Stimulated activated CD4-positive, alpha-beta T cell treated with anti-CD3 and anti-CD28 coated beads, Interleukin-2, amount 100 ng/mL, for 24 hours (primary cell): ENCODE measurements around the gene TRIM9.
"Not testable (repeated sequence)": the region's sequence is repeated elsewhere in the genome, so short reads cannot be mapped to it uniquely, and the experiment has no call there.

Source experiments
- DNase-seq, 2 donors: peaks; one replicate each; pipeline ENCODE4 v3.0.0-alpha.2; 2020

The TRIM9 gene

GRCh38 chr14:51002406-51002999 is 92.4 kb downstream of the TRIM9 start:
- no peak for DNase-seq

- DNase-seq: no peak
Measured at GRCh38 chr14:51000566-51000965, 94.3 kb downstream of the TRIM9 start.

DNA sequence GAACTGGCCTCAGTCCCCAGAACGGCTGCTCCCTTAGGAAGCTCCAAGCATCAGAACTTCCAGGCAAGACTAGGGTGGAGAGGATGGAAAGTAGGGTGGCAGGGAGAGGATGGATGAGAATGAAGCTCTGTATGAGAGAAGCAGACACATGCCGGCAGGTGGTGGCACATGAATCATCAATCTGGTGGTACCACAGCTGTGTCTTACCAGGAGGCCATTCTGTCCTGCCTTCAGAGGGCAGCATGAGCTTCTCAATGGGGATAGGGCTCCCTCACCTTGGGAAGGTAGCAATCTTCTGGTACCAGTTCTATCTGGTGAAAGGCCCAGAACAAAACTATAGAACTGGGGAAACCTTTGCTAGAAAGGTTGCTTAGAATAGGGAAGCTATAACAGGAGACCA is 95.2 kb downstream of the TRIM9 start:
- no peak for DNase-seq

DNA sequence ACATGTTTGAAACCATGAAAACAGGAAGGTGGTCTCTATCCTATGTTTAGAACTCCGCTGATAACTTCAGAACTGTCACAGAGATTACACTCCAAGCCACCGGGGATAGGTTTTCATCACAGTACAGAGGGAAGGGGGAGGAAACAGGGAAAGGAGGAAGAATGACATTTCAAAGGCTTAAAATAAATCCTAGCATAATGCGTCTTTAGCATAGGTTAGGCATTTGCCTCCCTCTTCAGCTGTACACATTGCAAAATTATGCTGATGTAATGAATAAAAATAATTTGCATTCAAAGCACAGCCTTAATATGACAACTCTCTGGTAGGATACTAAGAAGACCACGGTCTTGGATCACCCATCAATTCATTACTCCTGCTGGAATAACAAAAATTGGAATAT is 96.3 kb downstream of the TRIM9 start:
- no peak for DNase-seq

- DNase-seq: no peak
Measured at GRCh38 chr14:50997712-50998111, 97.2 kb downstream of the TRIM9 start.

DNA sequence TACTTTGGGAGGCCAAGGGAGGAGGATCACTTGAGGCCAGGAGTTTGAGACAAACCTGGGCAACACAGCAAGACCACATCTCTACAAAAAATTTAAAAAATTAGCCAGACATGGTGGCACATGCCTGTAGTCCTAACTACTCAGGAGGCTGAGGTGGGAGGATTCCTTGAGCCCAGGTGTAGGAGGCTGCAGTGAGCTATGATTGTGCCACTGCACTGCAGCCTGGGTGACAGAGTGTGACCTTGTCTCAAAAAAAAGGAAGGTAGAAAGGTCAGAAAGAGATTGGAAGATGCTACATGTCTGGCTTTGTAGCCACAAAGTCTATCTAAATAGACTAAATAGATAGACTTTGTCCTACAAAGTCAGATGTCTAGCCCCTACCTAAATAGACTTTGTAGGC is 100.7 kb downstream of the TRIM9 start:
- not testable (repeated sequence) for DNase-seq

DNA sequence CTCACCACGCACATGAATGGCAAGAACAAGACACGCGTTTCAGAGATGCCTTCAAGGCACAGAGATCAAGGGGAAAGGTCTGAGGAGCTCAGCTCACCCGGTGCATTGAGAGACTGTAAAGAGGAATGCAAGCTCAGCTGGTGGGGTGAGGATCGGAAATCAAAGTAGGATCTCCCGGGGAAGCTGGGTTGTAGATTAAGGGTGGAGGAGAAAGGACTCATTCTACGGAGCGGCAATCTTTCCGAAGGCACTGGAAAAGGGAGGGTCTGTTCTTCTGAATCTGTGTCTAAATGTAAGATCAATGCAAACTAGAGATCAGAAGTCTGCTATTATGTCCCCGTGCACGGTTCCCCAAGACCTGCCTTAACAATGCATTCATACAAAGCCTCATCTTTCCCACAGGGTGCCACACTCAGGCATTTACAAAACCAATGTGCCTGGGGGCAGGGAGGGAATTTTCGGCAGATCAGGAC is 109.0 kb downstream of the TRIM9 start:
- DNase-seq: no peak

DNA sequence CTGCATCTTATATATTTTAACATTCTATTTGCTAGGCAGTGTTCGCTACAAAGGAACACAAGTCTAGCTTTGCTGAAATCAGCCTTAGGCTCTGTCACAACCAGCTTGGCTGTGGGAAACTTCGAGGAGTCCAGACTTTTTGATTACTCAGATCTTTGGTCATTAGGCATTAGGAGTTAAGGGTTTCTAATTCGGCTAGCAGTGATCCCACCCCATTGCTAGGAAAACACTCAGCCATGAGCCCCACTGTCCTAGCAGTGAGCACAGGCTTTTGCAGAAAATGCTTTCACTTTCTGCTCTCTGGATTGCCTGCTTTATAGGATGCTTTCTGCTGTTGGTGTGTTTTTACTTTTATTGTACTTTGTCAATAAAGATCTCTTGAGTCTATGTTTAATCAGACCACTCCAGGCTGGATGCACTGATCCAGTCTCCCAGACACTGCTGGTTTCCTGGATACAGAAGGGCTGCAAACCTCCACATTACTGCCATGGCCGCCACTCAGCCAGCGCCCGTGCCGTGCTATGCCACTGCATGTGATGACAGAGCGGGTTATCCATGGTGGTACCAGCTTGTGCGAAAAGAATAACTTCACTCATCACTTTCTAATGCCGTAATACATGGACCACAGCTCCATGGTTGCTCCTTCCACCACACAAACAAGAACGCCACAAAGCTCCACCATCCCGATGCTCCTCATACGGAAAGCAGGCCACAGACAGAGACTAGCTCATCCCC is 109.6 kb downstream of the TRIM9 start:
- DNase-seq: no peak

DNA sequence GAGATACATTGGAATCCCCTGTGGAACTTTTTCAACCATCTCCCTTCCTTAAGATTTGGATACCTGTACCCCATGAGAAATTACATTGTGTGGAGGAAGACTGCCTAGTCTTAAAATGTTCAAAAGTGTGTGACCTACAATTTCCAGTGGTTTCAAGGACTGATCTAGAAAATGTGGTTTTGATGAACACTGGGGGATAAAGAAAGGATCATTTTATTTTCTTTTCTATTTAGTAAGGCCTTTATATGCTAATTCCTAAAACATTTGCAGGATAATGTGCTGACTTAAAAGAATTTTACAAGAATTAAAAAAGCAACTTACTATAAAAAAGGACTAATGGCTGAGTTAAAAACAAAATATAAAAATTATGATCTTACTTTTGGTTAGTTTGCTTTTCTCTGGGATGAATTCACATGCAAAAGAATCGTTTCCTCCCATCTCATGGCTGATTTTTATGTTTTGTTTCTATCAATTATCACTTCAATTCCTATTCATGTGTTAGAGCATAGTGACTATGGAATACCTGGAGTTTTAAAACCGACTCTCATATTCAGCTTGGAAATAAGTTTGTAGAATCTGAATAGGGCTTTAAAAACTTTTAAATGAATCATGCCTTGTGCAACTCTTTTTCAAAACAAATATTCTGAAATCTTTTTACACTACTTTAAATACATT is 110.7 kb downstream of the TRIM9 start:
- DNase-seq: no peak

- no peak for DNase-seq
Measured at GRCh38 chr14:50979941-50980850, 114.7 kb downstream of the TRIM9 start.

GRCh38 chr14:50978888-50979287 is 116.0 kb downstream of the TRIM9 start:
- DNase-seq: no peak

DNA sequence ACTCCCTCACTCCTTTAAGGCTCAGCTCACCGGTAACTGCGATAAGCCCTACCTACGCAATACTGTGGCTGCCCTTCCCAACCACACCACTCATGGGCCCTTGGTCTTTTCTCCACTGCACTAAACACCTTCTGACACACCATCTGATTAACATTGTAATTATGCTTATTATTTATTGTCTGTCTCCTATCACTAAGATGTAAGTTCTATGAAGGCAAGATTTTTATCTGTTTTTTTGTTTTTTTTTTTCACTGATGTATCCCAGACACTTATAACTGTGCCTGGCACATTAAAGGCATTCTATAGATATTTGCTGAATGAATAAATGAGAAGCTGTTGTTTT is 116.4 kb downstream of the TRIM9 start:
- DNase-seq: no peak

DNA sequence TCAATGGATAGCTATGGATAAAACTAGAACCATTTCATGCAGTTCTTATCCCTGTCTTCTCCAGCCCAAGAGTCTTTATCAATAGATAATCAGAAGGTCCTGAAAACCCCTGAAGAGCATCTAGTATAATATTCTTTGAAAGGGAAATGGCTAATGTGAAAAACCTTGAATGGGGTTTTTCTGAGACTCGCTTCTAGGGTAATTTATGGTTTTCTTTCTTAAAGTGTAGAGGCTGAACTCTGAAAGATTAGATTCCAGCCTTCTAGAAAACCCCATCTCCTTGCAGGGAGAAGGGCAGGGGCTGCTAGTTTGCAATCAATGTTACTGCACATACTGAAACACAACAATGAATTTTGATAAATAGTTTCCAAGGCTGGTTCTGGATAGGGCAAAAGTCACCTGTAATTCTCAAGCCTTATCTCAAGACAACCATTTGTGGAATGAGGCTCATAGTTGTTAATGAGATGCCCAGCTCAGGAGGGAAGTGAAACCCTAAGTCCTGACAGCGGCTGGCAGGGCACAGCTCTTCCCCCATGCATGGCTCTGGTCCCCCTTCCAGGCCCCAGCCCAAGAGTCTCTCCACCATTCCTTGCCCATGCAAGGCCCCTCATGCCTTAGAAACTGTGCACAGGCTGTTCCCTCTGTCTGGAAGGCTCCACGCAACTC is 116.9 kb downstream of the TRIM9 start:
- no peak for DNase-seq

DNA sequence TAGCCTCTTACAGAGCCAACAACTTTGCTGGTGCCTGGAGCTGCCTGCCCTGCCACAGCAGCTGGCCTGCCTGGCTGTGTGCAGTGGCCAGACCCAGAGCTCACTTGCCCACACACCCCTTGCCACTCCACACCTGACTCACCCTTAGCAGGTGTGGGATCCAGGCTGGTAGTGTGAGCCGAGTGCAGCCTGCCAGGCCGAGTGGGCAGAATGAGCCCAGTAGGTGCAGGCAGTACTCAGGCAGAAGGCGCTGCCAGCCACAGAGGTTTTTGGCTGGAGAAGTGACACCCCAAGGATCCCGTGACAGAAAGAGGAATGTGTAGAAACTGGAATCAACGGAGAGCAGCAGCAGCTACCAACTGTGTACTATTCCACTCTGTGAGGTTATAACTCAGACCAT is 120.8 kb downstream of the TRIM9 start:
- DNase-seq: no peak

DNA sequence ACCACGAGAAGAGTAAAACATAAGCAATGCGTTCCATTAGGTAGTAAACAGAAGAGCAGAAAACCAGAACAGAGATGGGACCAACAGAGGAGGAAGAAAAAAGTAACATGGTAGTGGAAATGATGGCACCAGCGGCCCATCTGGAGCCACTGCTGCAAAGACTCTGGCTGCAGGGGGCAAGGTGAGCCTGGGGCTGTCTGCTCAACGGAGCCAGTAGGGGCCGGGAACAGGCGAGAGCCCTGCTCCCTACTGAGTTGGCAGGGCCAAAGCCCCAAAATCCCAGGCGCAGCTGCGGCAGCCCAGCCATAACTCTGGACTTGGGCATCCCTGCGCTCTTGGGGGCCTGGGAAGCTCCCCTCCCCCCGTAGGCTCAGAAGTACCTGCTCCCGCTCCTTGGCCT is 122.2 kb downstream of the TRIM9 start:
- DNase-seq: no peak

- DNase-seq: no peak
Measured at GRCh38 chr14:50970886-50971781, 123.8 kb downstream of the TRIM9 start.

DNA sequence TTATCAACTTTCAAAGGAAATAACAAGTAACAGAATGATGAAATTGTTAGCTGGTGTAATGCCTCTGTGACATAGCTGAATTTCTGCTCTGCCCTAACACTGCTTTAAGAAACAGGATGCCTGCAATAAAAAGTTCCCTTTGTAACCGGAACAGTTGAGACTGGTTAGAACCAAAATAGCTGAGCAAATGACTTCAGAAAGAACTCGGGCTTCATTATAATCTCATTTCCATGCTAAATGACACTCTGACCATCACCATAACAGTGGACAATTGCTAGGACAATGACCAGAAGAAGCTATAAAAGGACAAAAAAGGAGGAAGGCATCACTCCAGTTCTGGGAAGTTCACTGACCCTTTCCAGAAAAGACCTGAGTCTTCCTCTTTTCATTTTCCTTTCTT is 127.1 kb downstream of the TRIM9 start:
- no peak for DNase-seq

DNA sequence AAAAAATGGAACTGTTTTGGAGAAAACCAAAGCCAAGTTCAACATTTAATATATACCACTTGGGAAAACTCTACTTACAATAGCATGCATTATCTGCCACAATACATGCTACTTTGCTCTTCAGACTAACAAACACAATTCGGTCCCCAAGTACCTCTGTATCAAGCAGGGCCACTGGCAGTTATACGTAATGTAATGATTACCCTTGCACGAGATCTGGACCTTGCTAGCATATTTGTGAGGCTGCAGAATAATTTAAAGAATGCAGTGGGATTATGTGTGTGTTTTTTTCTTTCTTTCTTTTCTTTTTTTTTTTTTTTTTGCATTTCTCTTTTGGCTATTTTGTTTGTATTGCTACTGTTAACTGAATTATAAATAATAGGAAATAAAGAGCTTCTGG is 127.8 kb downstream of the TRIM9 start:
- no peak for DNase-seq

GRCh38 chr14:50964683-50965390 is 130.1 kb downstream of the TRIM9 start:
- DNase-seq: no peak

DNA sequence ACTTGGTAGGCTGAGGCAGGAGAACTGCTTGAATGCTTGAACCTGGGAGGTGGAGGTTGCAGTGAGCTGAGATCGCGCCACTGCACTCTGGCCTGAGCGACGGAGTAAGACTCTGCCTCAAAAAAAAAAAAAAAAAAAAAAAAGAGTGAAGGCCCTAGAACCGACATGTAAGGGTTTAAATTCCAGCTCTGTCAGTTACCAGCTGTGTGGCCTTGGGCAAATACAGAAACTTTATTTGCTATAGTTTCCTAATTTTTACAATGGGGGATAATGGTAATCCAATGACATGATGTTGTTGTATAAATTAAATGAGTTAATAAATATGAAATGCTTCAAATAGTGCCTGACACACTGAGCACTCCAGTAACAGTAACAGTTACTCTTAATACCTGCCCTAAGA is 131.0 kb downstream of the TRIM9 start:
- no peak for DNase-seq
